IMR-90 (cell line): ENCODE data around the gene ARHGEF2. TPM values are rescaled to one million over a fixed set of nuclear protein-coding genes. Genes with fewer than 3 reads are reported as not detected.

Source experiments
- ATAC-seq: fragments of 200-7000 bp; cut with Tn5 transposase; 2 replicates; pipeline ENCODE4 v1.9.1; 2020; ENCODE audit warnings: low read depth, mild to moderate bottlenecking, moderate library complexity
- BruUV-seq: library from RNA; stranded (reverse); fragments of 400-500 nt; replicated peaks from 2 replicates; lab custom pipeline; 2021; lab: Mats Ljungman, UMichigan
- CTCF ChIA-PET: fragments of 300-600 bp; formaldehyde crosslinking; extraction: SDS; loops from one replicate; lab custom pipeline; 2021; ENCODE audit warnings: antibody characterized with exemption; lab: Yijun Ruan, JAX
- POLR2A ChIA-PET: fragments of 300-600 bp; sonication (Branson Sonifier 250); formaldehyde crosslinking; loops from one replicate; lab custom pipeline; 2022; ENCODE audit warnings: antibody characterized with exemption; ENCODE audit not compliant: unreplicated experiment; lab: Charles Lee
- DNase-seq: peaks from one replicate; pipeline ENCODE4 v3.0.0; 2013
- H2AFZ ChIP-seq: replicated peaks from 2 replicates; pipeline ENCODE3; 2013; ENCODE audit warnings: low read length, mild to moderate bottlenecking; ENCODE audit not compliant: poor library complexity
- H2AK5ac ChIP-seq: 2 replicates; pipeline ENCODE4 v1.6.1; 2013; ENCODE audit warnings: low read depth, low read length, inconsistent platforms
- H2AK9ac ChIP-seq: replicated peaks from 2 replicates; pipeline ENCODE3; 2013; ENCODE audit warnings: mild to moderate bottlenecking, low read depth, low read length, moderate library complexity; ENCODE audit not compliant: poor library complexity
- H2BK120ac ChIP-seq: 2 replicates; pipeline ENCODE4 v1.6.1; 2013; ENCODE audit warnings: low read depth, low read length, inconsistent platforms
- H2BK15ac ChIP-seq: 3 replicates; pipeline ENCODE4 v1.6.1; 2013; ENCODE audit warnings: low read depth, low read length, inconsistent platforms
- H2BK20ac ChIP-seq: 2 replicates; pipeline ENCODE4 v1.6.1; 2013; ENCODE audit warnings: low read depth, mild to moderate bottlenecking, inconsistent platforms, low read length, moderate library complexity
- H2BK5ac ChIP-seq: 2 replicates; pipeline ENCODE4 v1.6.1; 2013; ENCODE audit warnings: mild to moderate bottlenecking, low read depth, low read length, inconsistent platforms; ENCODE audit not compliant: poor library complexity, severe bottlenecking
- H3K14ac ChIP-seq: replicated peaks from 2 replicates; pipeline ENCODE4 v1.6.1; 2013; ENCODE audit warnings: low read depth, low read length, inconsistent platforms
- H3K18ac ChIP-seq: 2 replicates; pipeline ENCODE4 v1.6.1; 2013; ENCODE audit warnings: low read depth, low read length, control low read depth
- H3K23ac ChIP-seq: 2 replicates; pipeline ENCODE4 v1.6.1; 2013; ENCODE audit warnings: low read depth, low read length, inconsistent platforms
- H3K27ac ChIP-seq: 2 replicates; pipeline ENCODE4 v1.5.1; 2013; ENCODE audit warnings: mild to moderate bottlenecking, control low read depth, low read length; ENCODE audit not compliant: insufficient read depth
- H3K27me3 ChIP-seq: 2 replicates; pipeline ENCODE4 v1.6.1; 2013; ENCODE audit warnings: low read length; ENCODE audit not compliant: control insufficient read depth, insufficient read depth
- H3K36me3 ChIP-seq: 2 replicates; pipeline ENCODE4 v1.6.1; 2013; ENCODE audit warnings: low read length, mixed read lengths; ENCODE audit not compliant: control insufficient read depth, insufficient read depth
- H3K4ac ChIP-seq: 2 replicates; pipeline ENCODE4 v1.6.1; 2013; ENCODE audit warnings: low read depth, low read length, inconsistent platforms
- H3K4me1 ChIP-seq: 2 replicates; pipeline ENCODE4 v1.6.1; 2013; ENCODE audit warnings: low read length, mixed read lengths; ENCODE audit not compliant: control insufficient read depth, insufficient read depth
- H3K4me2 ChIP-seq: 2 replicates; pipeline ENCODE4 v1.6.1; 2013; ENCODE audit warnings: low read depth, mild to moderate bottlenecking, control low read depth, low read length, moderate library complexity
- H3K4me3 ChIP-seq: 2 replicates; pipeline ENCODE4 v1.5.1; 2013; ENCODE audit warnings: low read depth, mild to moderate bottlenecking, control low read depth, low read length, moderate library complexity; ENCODE audit not compliant: insufficient read depth
- H3K56ac ChIP-seq: 2 replicates; pipeline ENCODE4 v1.6.1; 2013; ENCODE audit warnings: low read length, inconsistent platforms; ENCODE audit not compliant: insufficient read depth; ENCODE audit errors: extremely low read depth
- H3K79me1 ChIP-seq, 2 experiments: 2 replicates each; pipeline ENCODE4 v1.6.1; 2013; ENCODE audit warnings: low read length in 2 of 2, inconsistent platforms in 1 of 2, low read depth in 1 of 2
- H3K9ac ChIP-seq: 2 replicates; pipeline ENCODE4 v1.6.1; 2013; ENCODE audit warnings: low read depth, low read length, control low read depth
- H3K9me1 ChIP-seq: 2 replicates; pipeline ENCODE4 v1.6.1; 2013; ENCODE audit warnings: low read length, inconsistent platforms; ENCODE audit not compliant: insufficient read depth
- H3K9me3 ChIP-seq: 2 replicates; pipeline ENCODE4 v1.6.1; 2013; ENCODE audit warnings: low read length; ENCODE audit not compliant: control insufficient read depth, insufficient read depth
- H4K20me1 ChIP-seq: 2 replicates; pipeline ENCODE4 v1.6.1; 2013; ENCODE audit warnings: low read length, inconsistent platforms; ENCODE audit not compliant: insufficient read depth
- H4K5ac ChIP-seq: 2 replicates; pipeline ENCODE4 v1.6.1; 2013; ENCODE audit warnings: mild to moderate bottlenecking, low read depth, low read length, control low read depth
- H4K8ac ChIP-seq, 2 experiments: 2 replicates each; pipeline ENCODE4 v1.6.1; 2013; ENCODE audit warnings: low read depth in 2 of 2, low read length in 2 of 2, control low read depth in 1 of 2, inconsistent platforms in 1 of 2
- H4K91ac ChIP-seq: 2 replicates; pipeline ENCODE4 v1.6.1; 2013; ENCODE audit warnings: low read depth, low read length, inconsistent platforms; ENCODE audit not compliant: insufficient read depth
- BHLHE40 ChIP-seq: fragments of 150-350 bp; IDR thresholded peaks from 2 replicates; pipeline ENCODE4 v1.6.1; 2016; ENCODE audit warnings: mild to moderate bottlenecking, low read depth, low read length
- FOS ChIP-seq: fragments of 150-350 bp; IDR thresholded peaks from 2 replicates; pipeline ENCODE4 v1.6.1; 2016; ENCODE audit warnings: low read depth, low read length
- MAFK ChIP-seq: IDR thresholded peaks from 2 replicates; pipeline ENCODE4 v1.6.1; 2012; ENCODE audit warnings: low read depth, low read length, improper control_type of control experiment
- MXI1 ChIP-seq: IDR thresholded peaks from 2 replicates; pipeline ENCODE4 v1.6.1; 2012; ENCODE audit warnings: low read depth, mild to moderate bottlenecking, low read length, moderate library complexity, borderline replicate concordance
- POLR2A ChIP-seq: IDR thresholded peaks from 2 replicates; pipeline ENCODE4 v1.6.1; 2012; ENCODE audit warnings: mild to moderate bottlenecking, low read depth, low read length
- RAD21 ChIP-seq: IDR thresholded peaks from 2 replicates; pipeline ENCODE4 v1.6.1; 2012; ENCODE audit warnings: low read length, improper control_type of control experiment
- WGBS, 2 experiments: methylation state at CpG; one replicate each; pipeline versions ENCODE4 v1.1.5 to v1.1.7; 2013; ENCODE audit warnings: missing lambda C conversion rate in 2 of 2; ENCODE audit not compliant: insufficient read length in 1 of 2; ENCODE audit errors: extremely low coverage in 2 of 2; 5-methylcytosine and 5-hydroxymethylcytosine counted together
- dilution Hi-C: fragments of 300-500 bp; cut with HindIII; formaldehyde crosslinking; loops from one replicate; pipeline ENCODE4 v1.14.3; 2018; ENCODE audit warnings: low sequenced_read_pairs; ENCODE audit not compliant: unreplicated experiment
- in situ Hi-C: fragments of 300-500 bp; cut with MboI; formaldehyde crosslinking; loops from 3 replicates; pipeline ENCODE4 v1.14.3; 2019; ENCODE audit warnings: low sequenced_read_pairs, inconsistent platforms, mixed read lengths
- intact Hi-C: fragments of 100-400 bp; cut with micrococcal nuclease; formaldehyde crosslinking; loops from 2 replicates; pipeline ENCODE4 v1.10.0; 2022
- polyA plus RNA-seq, 3 experiments: library from polyadenylated mRNA; depleted of rRNA; stranded (reverse); fragments of >200 nt; gene quantifications; 2 replicates each; pipeline ENCODE4 v1.2.3, GENCODE V29; 2012; ENCODE audit warnings: low replicate concordance in 1 of 3
- total RNA-seq: library from RNA; depleted of rRNA; stranded (reverse); fragments of >200 nt; gene quantifications from 2 replicates; pipeline ENCODE4 v1.2.3, GENCODE V29; 2012

ARHGEF2 gene
- total and polyA plus RNA-seq, 2 of the 4 experiments (the other 2 are of a cell fraction): 91.8 to 117 TPM

- TF ChIP-seq BHLHE40 (no peak), MAFK (no peak), POLR2A (no peak), MXI1 (no peak), FOS (no peak)
Measured at GRCh38 chr1:155960081-155960745, 18.1 kb downstream of the ARHGEF2 start (continued).

- Histone ChIP-seq H3K27me3 (no peaks in the 10 kb centered on the region), H3K14ac (no peak overlapping the region), H2AFZ (no peak overlapping the region), H3K23ac (no peak overlapping the region), H3K9me1 (0 out of 2 replicates have a peak, but pooled peaks cover 7% of the 10 kb centered on the region), H3K9ac (no peak overlapping the region), H3K9me3 (no peaks in the 10 kb centered on the region), H2BK15ac (no peak overlapping the region), H3K27ac (no peak overlapping the region), H2BK20ac (no peak overlapping the region), H3K4ac (no peak overlapping the region), H3K4me3 (no peak overlapping the region), H3K56ac (no peak overlapping the region), H3K4me1 (peaks cover 7% of the 10 kb centered on the region), H4K91ac (no peak overlapping the region), H2BK5ac (no peak overlapping the region), H4K8ac (no peak overlapping the region), H3K36me3 (peaks cover 78% of the 10 kb centered on the region), H2AK5ac (no peak overlapping the region), H3K4me2 (no peak overlapping the region), H3K79me1 (peaks cover 34 to 68% of the 10 kb centered on the region in 2 experiments), H3K18ac (no peak overlapping the region), H4K20me1 (peaks cover 38% of the 10 kb centered on the region), H4K5ac (no peak overlapping the region), H2BK120ac (no peak overlapping the region), H2AK9ac (no peak overlapping the region)
- TF ChIP-seq RAD21: no peak
- TF ChIP-seq MAFK: no peak
- ChIA-PET CTCF (no interaction called here), POLR2A (interaction anchor here (0.9 kb wide), 1 partner anchor 21 kb away, joined by 5 read pairs; the partner anchor contains the start of gene ARHGEF2)
- no peak for ATAC-seq
- DNase-seq: no peak
- in situ Hi-C loops (no loop called here), intact Hi-C loops (no loop called here), dilution Hi-C loops (no loop called here)
- no TSS peak for BruUV-seq
- WGBS, 2 experiments: 92% methylated on average over 9 of the region's 12 CpGs; no CpG with 5 or more reads in 1 of the 2 experiments
Measured at GRCh38 chr1:155957411-155957915, 20.9 kb downstream of the ARHGEF2 start.
